ENCODE results near the gene COL15A1. TPM values are rescaled to one million over a fixed set of nuclear protein-coding genes. Genes with fewer than 3 reads are reported as not detected.
A peak's percentile ranks its signal among the peaks of the same experiment; 100 is the strongest.

The COL15A1 gene
- total RNA-seq, 1 donor from 2014 or later = 0.05 TPM

- Mint-ChIP-seq H3K36me3 (ENCODE audit: low read depth) (no peaks in the 10 kb centered on the region), H3K27ac (no peak overlapping the region), H3K9me3 (no peaks in the 10 kb centered on the region), H3K4me3 (peak overlapping the region; percentile 62), H3K27me3 (peaks cover 70% of the 10 kb centered on the region), H3K4me1 (peaks cover 6% of the 10 kb centered on the region)
- intact Hi-C loops (cut with micrococcal nuclease) = no loop called here
- DNase-seq = peak; percentile 60
These were observed 488 bp downstream of the COL15A1 start for GRCh38 chr9:98944057-98944733.

DNA sequence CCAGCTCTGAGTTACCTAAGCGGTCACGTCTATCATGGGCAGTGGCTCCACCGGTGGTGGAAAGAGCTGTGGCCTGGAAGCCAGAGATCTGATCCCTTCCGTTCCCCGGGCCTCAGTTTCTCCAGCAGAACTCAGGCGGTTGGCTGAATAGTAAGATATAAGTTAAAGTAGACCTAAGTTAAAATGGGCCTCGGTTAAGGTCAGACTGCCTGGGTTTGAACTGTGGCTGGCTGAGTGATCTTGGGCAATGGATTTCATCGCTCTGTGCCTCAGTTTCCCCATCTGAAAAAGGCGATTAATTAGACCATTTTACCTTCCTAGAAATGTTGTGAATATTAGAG is 997 bp downstream of the COL15A1 start:
- H3K4me1 Mint-ChIP-seq = peaks cover 6% of the 10 kb centered on the region
- intact Hi-C loops (cut with micrococcal nuclease) = no loop called here
- no peak for DNase-seq
- H3K27ac Mint-ChIP-seq = no peak overlapping the region
- no peaks in the 10 kb centered on the region for H3K9me3 Mint-ChIP-seq
- H3K4me3 Mint-ChIP-seq = no peak overlapping the region
- H3K27me3 Mint-ChIP-seq = peaks cover 71% of the 10 kb centered on the region
- no peaks in the 10 kb centered on the region for H3K36me3 Mint-ChIP-seq (ENCODE audit: low read depth)

GRCh38 chr9:98949565-98949964 is 5.9 kb downstream of the COL15A1 start:
- Mint-ChIP-seq H3K4me3 (no peak overlapping the region), H3K27ac (no peak overlapping the region), H3K27me3 (peaks cover 46% of the 10 kb centered on the region), H3K9me3 (no peaks in the 10 kb centered on the region), H3K4me1 (no peaks in the 10 kb centered on the region), H3K36me3 (ENCODE audit: low read depth) (no peaks in the 10 kb centered on the region)
- no peak for DNase-seq
- intact Hi-C loops (cut with micrococcal nuclease) = no loop called here

GRCh38 chr9:98950262-98950661 is 6.6 kb downstream of the COL15A1 start:
- no peaks in the 10 kb centered on the region for H3K9me3 Mint-ChIP-seq

DNA sequence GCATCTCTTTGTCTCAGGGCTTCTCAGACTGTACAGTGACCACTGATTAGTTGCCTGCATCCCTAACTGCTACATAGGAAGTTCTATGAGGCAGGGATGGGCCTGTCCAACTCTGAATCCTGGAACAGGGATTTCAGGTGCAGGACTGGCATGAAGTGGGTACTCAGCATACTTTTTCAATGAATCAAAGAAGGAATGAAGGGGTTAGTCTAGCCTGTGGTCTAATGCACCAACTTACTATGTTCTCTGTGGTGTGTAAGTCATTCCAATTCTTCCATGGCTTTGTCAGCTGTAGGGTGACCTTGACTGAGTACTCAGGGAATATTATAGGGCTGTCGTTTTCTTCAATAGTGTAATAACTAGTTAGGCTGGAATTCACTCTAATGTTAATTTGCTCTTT is 8.3 kb downstream of the COL15A1 start:
- H3K27ac Mint-ChIP-seq = no peak overlapping the region
- no peak overlapping the region for H3K4me3 Mint-ChIP-seq
- H3K9me3 Mint-ChIP-seq = peaks cover 1% of the 10 kb centered on the region
- no peaks in the 10 kb centered on the region for H3K4me1 Mint-ChIP-seq
- DNase-seq = no peak
- intact Hi-C loops (cut with micrococcal nuclease) = no loop called here
- no peaks in the 10 kb centered on the region for H3K36me3 Mint-ChIP-seq (ENCODE audit: low read depth)
- peaks cover 26% of the 10 kb centered on the region for H3K27me3 Mint-ChIP-seq

More at GRCh38 chr9:98950262-98950661, 6.6 kb downstream of the COL15A1 start:
- intact Hi-C loops (cut with micrococcal nuclease) = no loop called here
- DNase-seq = no peak
- no peak overlapping the region for H3K4me3 Mint-ChIP-seq
- H3K27me3 Mint-ChIP-seq = peaks cover 39% of the 10 kb centered on the region
- no peaks in the 10 kb centered on the region for H3K36me3 Mint-ChIP-seq (ENCODE audit: low read depth)
- no peak overlapping the region for H3K27ac Mint-ChIP-seq
- no peaks in the 10 kb centered on the region for H3K4me1 Mint-ChIP-seq

DNA sequence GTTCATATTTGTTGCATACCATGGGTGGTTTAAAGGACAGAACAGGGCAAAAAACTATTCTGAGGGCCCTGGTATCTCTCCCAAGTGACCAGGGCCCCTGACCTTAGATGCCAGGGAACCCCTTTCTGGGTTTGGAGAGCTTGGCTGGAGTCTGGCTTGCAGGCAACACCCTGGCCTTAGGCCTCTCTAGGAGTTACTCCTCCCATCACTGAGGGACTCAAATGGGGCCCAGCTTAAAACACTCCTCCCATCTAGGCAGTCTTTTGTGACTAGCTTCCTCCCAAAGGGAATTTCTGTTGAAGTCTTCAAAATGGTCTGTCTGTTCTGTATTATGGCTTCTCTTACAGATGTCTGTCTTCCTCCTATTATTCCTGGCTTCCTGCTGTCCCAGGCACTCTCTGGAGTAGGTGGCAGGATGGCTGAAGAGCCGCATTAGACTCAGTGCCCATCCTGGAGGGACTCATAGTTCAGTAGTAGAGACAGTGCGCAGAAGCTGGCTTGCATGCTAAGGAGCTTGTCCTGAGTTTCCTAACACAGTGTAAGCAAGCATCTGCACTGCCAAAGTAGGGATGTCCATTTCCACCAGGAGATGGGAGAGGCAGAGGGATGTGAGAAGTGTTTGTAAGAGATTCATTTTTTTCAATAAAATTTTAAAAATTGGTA is 10.0 kb downstream of the COL15A1 start:
- DNase-seq = no peak
- Mint-ChIP-seq H3K9me3 (peaks cover 3% of the 10 kb centered on the region), H3K4me3 (no peak overlapping the region), H3K4me1 (no peaks in the 10 kb centered on the region), H3K27ac (no peak overlapping the region), H3K36me3 (ENCODE audit: low read depth) (no peaks in the 10 kb centered on the region), H3K27me3 (peaks cover 16% of the 10 kb centered on the region)
- intact Hi-C loops (cut with micrococcal nuclease) = no loop called here

DNA sequence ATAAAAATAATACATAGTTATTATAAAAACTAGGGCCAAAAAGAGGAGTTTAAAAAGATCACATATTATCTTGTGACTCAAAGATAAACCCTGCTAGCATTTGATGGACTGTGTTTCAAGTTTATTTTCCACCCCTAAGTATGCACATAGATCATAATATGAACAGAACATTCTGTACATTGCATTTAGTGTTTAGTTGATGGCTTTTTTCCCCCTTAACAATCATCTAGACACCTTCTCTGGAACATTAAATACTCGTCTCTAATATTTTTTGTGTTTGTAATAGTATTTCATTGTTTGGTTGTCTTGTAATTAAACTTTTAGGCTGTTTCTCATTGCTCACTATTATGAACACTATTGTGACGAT is 10.5 kb downstream of the COL15A1 start:
- Mint-ChIP-seq H3K27me3 (peaks cover 16% of the 10 kb centered on the region), H3K36me3 (ENCODE audit: low read depth) (no peaks in the 10 kb centered on the region), H3K4me3 (no peak overlapping the region), H3K4me1 (no peaks in the 10 kb centered on the region), H3K27ac (no peak overlapping the region), H3K9me3 (peaks cover 3% of the 10 kb centered on the region)
- intact Hi-C loops (cut with micrococcal nuclease) = no loop called here
- DNase-seq = no peak

DNA sequence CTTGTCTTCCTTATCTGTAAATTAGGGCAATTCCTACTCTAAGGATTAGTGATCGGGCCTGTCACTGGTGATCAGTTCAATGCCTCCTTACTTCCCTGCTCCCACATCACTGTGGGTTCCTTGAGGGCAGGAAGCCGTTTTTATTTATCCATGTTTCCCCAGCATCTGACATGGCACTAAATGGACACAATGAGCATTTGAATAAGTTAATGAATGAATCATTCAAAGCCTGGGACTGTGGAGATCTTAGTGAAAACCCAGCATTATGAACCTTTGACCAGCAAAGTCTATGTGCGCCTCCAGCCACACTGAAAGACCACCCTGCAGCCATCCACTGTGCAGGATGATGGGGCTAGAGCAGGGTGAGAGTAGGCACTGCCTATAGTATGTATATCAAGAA is 11.6 kb downstream of the COL15A1 start:
- no peak for DNase-seq
- Mint-ChIP-seq H3K9me3 (peaks cover 3% of the 10 kb centered on the region), H3K4me1 (no peaks in the 10 kb centered on the region), H3K36me3 (ENCODE audit: low read depth) (no peaks in the 10 kb centered on the region), H3K27ac (no peak overlapping the region), H3K27me3 (peaks cover 16% of the 10 kb centered on the region), H3K4me3 (no peak overlapping the region)
- intact Hi-C loops (cut with micrococcal nuclease) = no loop called here

GRCh38 chr9:98957826-98958225 is 14.1 kb downstream of the COL15A1 start:
- Mint-ChIP-seq H3K4me1 (no peaks in the 10 kb centered on the region), H3K4me3 (no peak overlapping the region), H3K36me3 (ENCODE audit: low read depth) (no peaks in the 10 kb centered on the region), H3K9me3 (peaks cover 3% of the 10 kb centered on the region), H3K27me3 (peaks cover 13% of the 10 kb centered on the region), H3K27ac (no peak overlapping the region)
- intact Hi-C loops (cut with micrococcal nuclease) = no loop called here
- DNase-seq = no peak

- DNase-seq = no peak
- no peaks in the 10 kb centered on the region for H3K36me3 Mint-ChIP-seq (ENCODE audit: low read depth)
- peaks cover 3% of the 10 kb centered on the region for H3K9me3 Mint-ChIP-seq
- H3K27me3 Mint-ChIP-seq = peaks cover 10% of the 10 kb centered on the region
- intact Hi-C loops (cut with micrococcal nuclease) = no loop called here
- no peak overlapping the region for H3K4me3 Mint-ChIP-seq
- H3K4me1 Mint-ChIP-seq = no peaks in the 10 kb centered on the region
- H3K27ac Mint-ChIP-seq = no peak overlapping the region
These were observed 14.7 kb downstream of the COL15A1 start for GRCh38 chr9:98958271-98958984.

GRCh38 chr9:98960409-98960808 is 16.7 kb downstream of the COL15A1 start:
- peaks cover 3% of the 10 kb centered on the region for H3K9me3 Mint-ChIP-seq
- no peak overlapping the region for H3K4me3 Mint-ChIP-seq
- H3K4me1 Mint-ChIP-seq = no peaks in the 10 kb centered on the region
- no peaks in the 10 kb centered on the region for H3K36me3 Mint-ChIP-seq (ENCODE audit: low read depth)
- DNase-seq = no peak
- H3K27me3 Mint-ChIP-seq = peaks cover 10% of the 10 kb centered on the region
- H3K27ac Mint-ChIP-seq = no peak overlapping the region
- intact Hi-C loops (cut with micrococcal nuclease) = no loop called here

DNA sequence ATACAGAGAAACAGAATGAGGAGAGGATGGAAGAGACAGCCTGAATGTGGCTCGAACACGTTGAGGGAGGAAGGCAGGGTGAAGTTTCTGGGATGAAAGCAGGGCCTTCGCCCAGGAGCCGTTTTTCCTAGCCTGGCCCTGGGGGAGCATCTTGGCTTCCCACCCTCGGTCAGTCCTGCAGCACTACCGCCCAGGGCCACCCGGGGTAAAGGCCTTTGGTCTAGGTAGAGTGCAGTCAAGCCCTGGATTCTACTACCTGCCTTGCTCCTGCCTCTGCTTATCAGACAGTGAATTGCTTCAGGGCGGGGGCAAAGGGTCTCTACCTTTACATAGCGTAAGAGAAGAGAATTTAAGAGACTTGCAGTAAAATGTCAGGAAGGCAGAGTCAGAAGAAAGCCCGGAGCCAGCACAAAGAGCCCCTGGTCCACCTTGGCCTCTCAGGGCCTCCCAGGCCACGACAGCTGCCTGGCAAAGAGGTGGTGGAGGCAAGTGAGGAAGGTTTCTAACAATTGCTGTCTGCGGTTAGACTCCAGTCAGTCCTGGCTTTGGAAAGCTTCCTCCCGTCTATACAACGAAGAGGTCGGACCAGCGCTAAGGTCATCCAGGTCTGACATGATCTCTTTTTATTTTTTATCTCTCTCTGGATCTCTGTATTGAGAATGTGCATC is 17.9 kb downstream of the COL15A1 start:
- H3K27ac Mint-ChIP-seq = no peak overlapping the region
- H3K36me3 Mint-ChIP-seq (ENCODE audit: low read depth) = no peaks in the 10 kb centered on the region
- H3K9me3 Mint-ChIP-seq = peaks cover 3% of the 10 kb centered on the region
- H3K27me3 Mint-ChIP-seq = peaks cover 10% of the 10 kb centered on the region
- no peaks in the 10 kb centered on the region for H3K4me1 Mint-ChIP-seq
- no peak for DNase-seq
- no peak overlapping the region for H3K4me3 Mint-ChIP-seq
- intact Hi-C loops (cut with micrococcal nuclease) = no loop called here

DNA sequence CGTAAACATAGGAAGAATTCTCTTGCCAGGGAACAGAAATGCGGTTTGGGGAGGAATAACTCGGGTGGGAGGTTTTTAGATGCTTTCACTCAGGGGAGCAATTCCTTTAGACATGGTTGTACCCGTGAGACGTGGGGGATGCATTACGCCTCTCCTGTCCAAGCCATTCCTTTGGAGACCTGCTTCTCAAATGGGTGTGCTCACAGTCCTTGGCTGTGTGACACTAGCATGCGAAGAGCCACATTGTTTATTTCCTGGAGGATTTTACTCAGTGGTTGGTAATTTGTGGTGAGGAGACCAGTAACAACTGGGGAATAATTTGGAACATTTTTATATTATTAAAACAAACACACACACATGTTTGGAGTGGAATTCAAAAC is 18.5 kb downstream of the COL15A1 start:
- Mint-ChIP-seq H3K27me3 (peaks cover 10% of the 10 kb centered on the region), H3K4me3 (no peak overlapping the region)
- intact Hi-C loops (cut with micrococcal nuclease) = no loop called here

GRCh38 chr9:98962861-98963260 is 19.2 kb downstream of the COL15A1 start:
- H3K36me3 Mint-ChIP-seq (ENCODE audit: low read depth) = no peaks in the 10 kb centered on the region
- no peaks in the 10 kb centered on the region for H3K4me1 Mint-ChIP-seq

More for the DNA sequence above, 18.5 kb downstream of the COL15A1 start:
- Mint-ChIP-seq H3K27ac (no peak overlapping the region), H3K4me1 (no peaks in the 10 kb centered on the region), H3K36me3 (ENCODE audit: low read depth) (no peaks in the 10 kb centered on the region), H3K9me3 (peaks cover under 1% of the 10 kb centered on the region)
- DNase-seq = no peak

More at GRCh38 chr9:98962861-98963260, 19.2 kb downstream of the COL15A1 start:
- Mint-ChIP-seq H3K4me3 (no peak overlapping the region), H3K27me3 (peaks cover 10% of the 10 kb centered on the region), H3K9me3 (no peaks in the 10 kb centered on the region), H3K27ac (no peak overlapping the region)
- intact Hi-C loops (cut with micrococcal nuclease) = no loop called here
- no peak for DNase-seq

All from activated CD4-positive, alpha-beta T cell treated with anti-CD3 and anti-CD28 coated beads, Interleukin-2, amount 10 ng/mL, durations not matched to agents 24 days and 14 days (primary cell).